MCF 10A (cell line): ENCODE results near the gene TMEM132D. TPM values are rescaled to one million over a fixed set of nuclear protein-coding genes. Genes with fewer than 3 reads are reported as not detected.

Source experiments
- BruUV-seq: library from RNA; stranded (reverse); fragments of 400-500 nt; replicated peaks from 2 replicates; lab custom pipeline; 2021; lab: Mats Ljungman, UMichigan
- CTCF ChIA-PET: fragments of 300-600 bp; sonication (Branson Sonifier 250); formaldehyde crosslinking; extraction: SDS; loops from one replicate; lab custom pipeline; 2021; ENCODE audit warnings: antibody characterized with exemption, inconsistent platforms; lab: Yijun Ruan, JAX
- POLR2A ChIA-PET: fragments of 300-600, 350-650 bp; sonication (Branson Sonifier 250); formaldehyde crosslinking; extraction: SDS; loops from one replicate; lab custom pipeline; 2020; ENCODE audit warnings: antibody characterized with exemption, inconsistent platforms; lab: Yijun Ruan, JAX
- DNase-seq: peaks from one replicate; pipeline ENCODE4 v3.0.0-alpha.2; 2018; ENCODE audit not compliant: unreplicated experiment
- H3K27ac Mint-ChIP-seq: one replicate; pipeline ENCODE4 v1.8.0; 2022; ENCODE audit warnings: mild to moderate bottlenecking, low read depth, mixed read lengths; ENCODE audit not compliant: unreplicated experiment
- H3K27me3 Mint-ChIP-seq: one replicate; pipeline ENCODE4 v1.8.0; 2022; ENCODE audit warnings: mixed read lengths; ENCODE audit not compliant: insufficient read depth, unreplicated experiment
- H3K36me3 Mint-ChIP-seq: one replicate; pipeline ENCODE4 v1.8.0; 2022; ENCODE audit warnings: mild to moderate bottlenecking, moderate library complexity, mixed read lengths; ENCODE audit not compliant: insufficient read depth, unreplicated experiment
- H3K4me1 Mint-ChIP-seq: one replicate; pipeline ENCODE4 v1.8.0; 2022; ENCODE audit warnings: mixed read lengths; ENCODE audit not compliant: insufficient read depth, unreplicated experiment
- H3K4me3 Mint-ChIP-seq: one replicate; pipeline ENCODE4 v1.8.0; 2022; ENCODE audit warnings: mild to moderate bottlenecking, moderate library complexity, mixed read lengths; ENCODE audit not compliant: unreplicated experiment
- H3K9me3 Mint-ChIP-seq: one replicate; pipeline ENCODE4 v1.8.0; 2022; ENCODE audit warnings: mixed read lengths; ENCODE audit not compliant: unreplicated experiment
- CTCF ChIP-seq: fragments of 200-600 bp; IDR thresholded peaks from one replicate; pipeline ENCODE4 v1.8.0; 2022; ENCODE audit warnings: antibody characterized with exemption, mild to moderate bottlenecking; ENCODE audit not compliant: unreplicated experiment
- intact Hi-C: fragments of 100-400 bp; cut with micrococcal nuclease; formaldehyde crosslinking; loops from 2 replicates; pipeline ENCODE4 v1.14.1; 2022
- total RNA-seq: library from RNA; stranded (reverse); gene quantifications from 2 replicates; pipeline ENCODE4 v1.2.3, GENCODE V29; 2022

TMEM132D gene
- total RNA-seq, 1 experiment from 2014 or later, result not detected

GRCh38 chr12:129067491-129067890 lies 836.3 kb downstream of the TMEM132D start:
- intact Hi-C loops, result no loop called here
- ChIA-PET CTCF (no interaction called here), POLR2A (no interaction called here)
- Mint-ChIP-seq H3K27me3 (no peaks in the 10 kb centered on the region), H3K4me3 (no peak overlapping the region), H3K27ac (no peak overlapping the region), H3K9me3 (peaks cover 26% of the 10 kb centered on the region), H3K36me3 (no peaks in the 10 kb centered on the region), H3K4me1 (no peaks in the 10 kb centered on the region)
- TF ChIP-seq CTCF, result no peak
- DNase-seq, result no peak
- no TSS peak for BruUV-seq

GRCh38 chr12:129064209-129064855 lies 839.5 kb downstream of the TMEM132D start:
- H3K9me3 Mint-ChIP-seq, result peaks cover 24% of the 10 kb centered on the region
- DNase-seq, result no peak
- POLR2A ChIA-PET, result no interaction called here
- TF ChIP-seq CTCF, result no peak
- no peaks in the 10 kb centered on the region for H3K27me3 Mint-ChIP-seq
- H3K4me3 Mint-ChIP-seq, result no peak overlapping the region
- no peaks in the 10 kb centered on the region for H3K4me1 Mint-ChIP-seq
- no peak overlapping the region for H3K27ac Mint-ChIP-seq
- intact Hi-C loops, result no loop called here
- CTCF ChIA-PET, result no interaction called here
- H3K36me3 Mint-ChIP-seq, result peaks cover 6% of the 10 kb centered on the region
- no TSS peak for BruUV-seq

GRCh38 chr12:129063600-129063999 lies 840.2 kb downstream of the TMEM132D start:
- Mint-ChIP-seq H3K4me3 (no peak overlapping the region), H3K27ac (no peak overlapping the region), H3K4me1 (no peaks in the 10 kb centered on the region), H3K36me3 (peaks cover 6% of the 10 kb centered on the region), H3K9me3 (peaks cover 30% of the 10 kb centered on the region), H3K27me3 (no peaks in the 10 kb centered on the region)
- TF ChIP-seq CTCF, result no peak
- CTCF ChIA-PET, result no interaction called here
- DNase-seq, result no peak
- no TSS peak for BruUV-seq
- POLR2A ChIA-PET, result no interaction called here
- intact Hi-C loops, result no loop called here

- H3K36me3 Mint-ChIP-seq, result no peaks in the 10 kb centered on the region
- H3K9me3 Mint-ChIP-seq, result peaks cover 31% of the 10 kb centered on the region
- intact Hi-C loops, result no loop called here
- no peaks in the 10 kb centered on the region for H3K4me1 Mint-ChIP-seq
- DNase-seq, result no peak
- H3K27ac Mint-ChIP-seq, result no peak overlapping the region
- TF ChIP-seq CTCF, result no peak
- ChIA-PET POLR2A (no interaction called here), CTCF (interaction anchor here (0.6 kb wide), 1 partner anchor 931 kb away, joined by 3 read pairs; no protein-coding TSS in a partner anchor)
- no TSS peak for BruUV-seq
- no peaks in the 10 kb centered on the region for H3K27me3 Mint-ChIP-seq
- H3K4me3 Mint-ChIP-seq, result no peak overlapping the region
Measured at GRCh38 chr12:129053232-129053631, 850.6 kb downstream of the TMEM132D start.
